Measurements from ENCODE around the gene RPL10A. TPM values are rescaled to one million over a fixed set of nuclear protein-coding genes. Genes with fewer than 3 reads are reported as not detected.

RPL10A gene
- total RNA-seq, 1 experiment from 2014 or later = 1,082 TPM

GRCh38 chr6:35473075-35473849 lies 5.1 kb downstream of the RPL10A start:
- no TSS peak for BruUV-seq (replicated peaks)
- CTCF ChIA-PET = no interaction called here
- no peaks in the 10 kb centered on the region for H3K27me3 Mint-ChIP-seq (ENCODE audit: insufficient read depth, unreplicated experiment)
- TF ChIP-seq, protein P1, sequence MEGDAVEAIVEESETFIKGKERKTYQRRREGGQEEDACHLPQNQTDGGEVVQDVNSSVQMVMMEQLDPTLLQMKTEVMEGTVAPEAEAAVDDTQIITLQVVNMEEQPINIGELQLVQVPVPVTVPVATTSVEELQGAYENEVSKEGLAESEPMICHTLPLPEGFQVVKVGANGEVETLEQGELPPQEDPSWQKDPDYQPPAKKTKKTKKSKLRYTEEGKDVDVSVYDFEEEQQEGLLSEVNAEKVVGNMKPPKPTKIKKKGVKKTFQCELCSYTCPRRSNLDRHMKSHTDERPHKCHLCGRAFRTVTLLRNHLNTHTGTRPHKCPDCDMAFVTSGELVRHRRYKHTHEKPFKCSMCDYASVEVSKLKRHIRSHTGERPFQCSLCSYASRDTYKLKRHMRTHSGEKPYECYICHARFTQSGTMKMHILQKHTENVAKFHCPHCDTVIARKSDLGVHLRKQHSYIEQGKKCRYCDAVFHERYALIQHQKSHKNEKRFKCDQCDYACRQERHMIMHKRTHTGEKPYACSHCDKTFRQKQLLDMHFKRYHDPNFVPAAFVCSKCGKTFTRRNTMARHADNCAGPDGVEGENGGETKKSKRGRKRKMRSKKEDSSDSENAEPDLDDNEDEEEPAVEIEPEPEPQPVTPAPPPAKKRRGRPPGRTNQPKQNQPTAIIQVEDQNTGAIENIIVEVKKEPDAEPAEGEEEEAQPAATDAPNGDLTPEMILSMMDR (IDR thresholded peaks at IDR 0.05; ENCODE audit: insufficient read depth in 1 of 2, low read depth in 1 of 2, low read length in 1 of 2, severe bottlenecking in 1 of 2, unreplicated experiment in 1 of 2) = no peak
- peaks cover 100% of the 10 kb centered on the region for H3K36me3 Mint-ChIP-seq (ENCODE audit: insufficient read depth, unreplicated experiment)
- H3K9me3 Mint-ChIP-seq (ENCODE audit: unreplicated experiment) = no peaks in the 10 kb centered on the region
- H3K4me3 Mint-ChIP-seq (ENCODE audit: unreplicated experiment) = no peak overlapping the region
- peaks cover 8% of the 10 kb centered on the region for H3K36me3 ChIP-seq (ENCODE audit: control insufficient read depth, insufficient read depth, low read length)
- H3K4me1 Mint-ChIP-seq (ENCODE audit: low read depth, unreplicated experiment) = peaks cover 19% of the 10 kb centered on the region
- no peak overlapping the region for H3K4me3 ChIP-seq (ENCODE audit: low read depth, low read length)
- H3K27ac Mint-ChIP-seq (ENCODE audit: unreplicated experiment) = no peak overlapping the region
- DNase-seq = no peak
- intact Hi-C loops (cut with micrococcal nuclease; ENCODE audit: unreplicated experiment) = no loop called here
- no peaks in the 10 kb centered on the region for H3K27me3 ChIP-seq (replicated peaks; ENCODE audit: control insufficient read depth, insufficient read depth, low read length)
- POLR2A ChIA-PET = interaction anchor here (0.6 to 3.4 kb wide), 5 partner anchors 14 to 801 kb away, joined by 3 to 18 read pairs (median 5); partner anchors contain the start of gene TEAD3
- H3K9me3 ChIP-seq = no peaks in the 10 kb centered on the region
- peaks cover 28% of the 10 kb centered on the region for H3K4me1 ChIP-seq

DNA sequence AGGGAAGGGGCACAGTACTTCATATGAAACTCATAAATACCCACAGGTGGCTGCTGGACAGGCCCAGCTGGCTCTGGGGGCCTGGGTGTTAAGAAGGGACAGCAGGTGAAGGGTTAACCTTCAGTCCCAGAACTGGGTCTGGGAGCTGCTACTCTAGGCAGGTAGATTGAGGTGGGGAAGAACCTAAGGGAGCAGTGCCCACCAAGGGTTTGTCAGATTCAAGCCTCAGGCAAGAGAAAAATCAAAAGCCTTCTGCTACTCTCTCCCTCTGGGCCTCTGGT lies 5.6 kb downstream of the RPL10A start:
- H3K9me3 ChIP-seq = no peaks in the 10 kb centered on the region
- no peaks in the 10 kb centered on the region for H3K27me3 ChIP-seq (replicated peaks; ENCODE audit: control insufficient read depth, insufficient read depth, low read length)
- BruUV-seq (replicated peaks) = no TSS peak
- Mint-ChIP-seq H3K4me1 (ENCODE audit: low read depth, unreplicated experiment) (peaks cover 19% of the 10 kb centered on the region), H3K36me3 (ENCODE audit: insufficient read depth, unreplicated experiment) (peaks cover 100% of the 10 kb centered on the region), H3K27ac (ENCODE audit: unreplicated experiment) (peak overlapping the region; percentile 53), H3K27me3 (ENCODE audit: insufficient read depth, unreplicated experiment) (no peaks in the 10 kb centered on the region), H3K9me3 (ENCODE audit: unreplicated experiment) (no peaks in the 10 kb centered on the region), H3K4me3 (ENCODE audit: unreplicated experiment) (no peak overlapping the region)
- H3K36me3 ChIP-seq (ENCODE audit: control insufficient read depth, insufficient read depth, low read length) = peaks cover 8% of the 10 kb centered on the region
- intact Hi-C loops (cut with micrococcal nuclease; ENCODE audit: unreplicated experiment) = no loop called here
- no peak overlapping the region for H3K4me3 ChIP-seq (ENCODE audit: low read depth, low read length)
- TF ChIP-seq, protein P1 (IDR thresholded peaks at IDR 0.05; ENCODE audit: insufficient read depth in 1 of 2, low read depth in 1 of 2, low read length in 1 of 2, severe bottlenecking in 1 of 2, unreplicated experiment in 1 of 2) = no peak
- CTCF ChIA-PET = interaction anchor here (0.6 kb wide), 1 partner anchor 21 kb away, joined by 9 read pairs; no protein-coding TSS in a partner anchor
- H3K4me1 ChIP-seq = peaks cover 28% of the 10 kb centered on the region
- no peak for DNase-seq
- POLR2A ChIA-PET = interaction anchor here (0.6 to 3.4 kb wide), 4 partner anchors 23 to 802 kb away, joined by 3 to 18 read pairs (median 5); partner anchors contain the start of gene TEAD3

DNA sequence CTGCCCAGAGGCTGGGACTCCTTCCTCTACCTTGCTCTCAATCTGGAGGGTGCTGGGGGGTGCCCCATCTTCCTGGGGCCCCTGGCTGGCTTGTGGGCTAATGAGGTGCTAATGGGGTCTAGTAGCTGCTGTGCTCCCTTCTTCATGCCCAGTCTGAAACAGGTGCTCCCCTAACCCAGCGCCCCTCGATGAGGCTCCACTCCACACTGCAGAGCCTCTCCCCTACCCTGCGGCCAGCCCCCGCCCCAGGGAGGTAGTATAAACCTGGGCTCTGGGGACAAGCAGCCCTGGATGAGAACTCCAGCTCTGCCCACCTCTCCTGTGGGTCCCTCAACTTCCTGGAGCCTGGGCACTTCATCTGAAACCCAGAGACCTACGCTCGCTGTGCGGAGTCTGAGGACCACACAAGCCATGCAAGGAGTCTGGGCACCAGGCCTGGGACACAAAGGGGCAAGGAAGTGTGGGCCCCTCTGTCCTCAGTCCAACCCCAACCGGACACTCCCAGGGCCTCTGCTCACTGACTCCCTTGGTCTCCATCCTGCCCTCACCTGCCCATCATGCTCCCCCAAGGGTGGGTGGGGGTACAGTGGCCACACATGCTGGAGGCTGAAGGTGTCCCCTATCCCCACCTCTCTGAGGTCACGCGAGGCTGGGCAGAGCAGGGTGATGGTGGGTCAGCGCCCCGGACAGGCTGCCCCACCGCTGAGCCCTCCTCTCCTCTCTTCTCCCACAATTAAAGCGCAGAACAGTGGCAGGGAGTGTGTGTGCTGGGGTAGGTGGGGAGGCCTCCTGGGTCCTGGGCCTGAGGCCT lies 6.1 kb downstream of the RPL10A start:
- no TSS peak for BruUV-seq (replicated peaks)
- intact Hi-C loops (cut with micrococcal nuclease; ENCODE audit: unreplicated experiment) = no loop called here
- H3K27ac Mint-ChIP-seq (ENCODE audit: unreplicated experiment) = peak overlapping the region; percentile 53

More for the DNA sequence above, 6.1 kb downstream of the RPL10A start:
- Mint-ChIP-seq H3K9me3 (ENCODE audit: unreplicated experiment) (no peaks in the 10 kb centered on the region), H3K27me3 (ENCODE audit: insufficient read depth, unreplicated experiment) (no peaks in the 10 kb centered on the region), H3K4me3 (ENCODE audit: unreplicated experiment) (no peak overlapping the region), H3K4me1 (ENCODE audit: low read depth, unreplicated experiment) (peaks cover 19% of the 10 kb centered on the region), H3K36me3 (ENCODE audit: insufficient read depth, unreplicated experiment) (peaks cover 100% of the 10 kb centered on the region)
- CTCF ChIA-PET = interaction anchor here (0.6 kb wide), 1 partner anchor 20 kb away, joined by 9 read pairs; no protein-coding TSS in a partner anchor
- no peaks in the 10 kb centered on the region for H3K9me3 ChIP-seq
- TF ChIP-seq, protein P1 (IDR thresholded peaks at IDR 0.05; ENCODE audit: insufficient read depth in 1 of 2, low read depth in 1 of 2, low read length in 1 of 2, severe bottlenecking in 1 of 2, unreplicated experiment in 1 of 2) = no peak
- H3K4me1 ChIP-seq = peaks cover 28% of the 10 kb centered on the region
- DNase-seq = no peak
- H3K27me3 ChIP-seq (replicated peaks; ENCODE audit: control insufficient read depth, insufficient read depth, low read length) = no peaks in the 10 kb centered on the region
- H3K4me3 ChIP-seq (ENCODE audit: low read depth, low read length) = no peak overlapping the region
- POLR2A ChIA-PET = interaction anchor here (0.6 to 3.4 kb wide), 4 partner anchors 23 to 802 kb away, joined by 3 to 18 read pairs (median 5); partner anchors contain the start of gene TEAD3
- H3K36me3 ChIP-seq (ENCODE audit: control insufficient read depth, insufficient read depth, low read length) = peaks cover 6% of the 10 kb centered on the region

Data from Caco-2 (cell line).